ENCODE results near the gene GORASP1. TPM values are rescaled to one million over a fixed set of nuclear protein-coding genes. Genes with fewer than 3 reads are reported as not detected.

GORASP1 gene
- total and polyA plus RNA-seq, 10 donors, result 20.6 to 74.5 (median 62.2) TPM

DNA sequence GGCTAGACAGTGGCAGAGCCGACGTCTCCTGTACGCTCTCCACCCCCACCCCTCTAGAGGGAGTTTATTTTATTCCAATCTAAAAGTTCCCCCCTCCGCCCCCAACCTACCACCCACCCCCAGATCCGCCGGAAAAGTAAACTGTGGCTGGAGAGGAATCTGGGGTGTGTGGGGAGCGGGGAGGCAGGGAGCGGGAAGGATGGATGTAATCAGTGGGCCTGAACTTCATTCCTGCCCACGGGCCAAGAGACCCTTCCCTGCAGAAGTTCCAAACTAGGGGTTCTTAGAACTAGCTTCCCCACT, 46.5 kb upstream of the GORASP1 start:
- Histone ChIP-seq H3K4me1 (peaks cover 36 to 55% (median 46%) of the 10 kb centered on the region in 6 donors), H3K36me3 (no peaks in the 10 kb centered on the region), H3K4me3 (peak overlapping the region in 7 of 8 donors; percentile 5 to 95 (median 79)), H3K27ac (peak overlapping the region; percentile 96 to 100 (median 99)), H3K9me3 (no peaks in the 10 kb centered on the region), H3K27me3 (replicated peaks in 1 of 7) (no peaks in the 10 kb centered on the region)
- 41 to 48% (median 47%) methylated on average over 8 to 9 of the region's 9 CpGs for WGBS, 5 donors
- no peak for DNase-seq
- TF ChIP-seq POLR2AphosphoS5 (IDR thresholded peaks at IDR 0.05) (no peak), POLR2A (IDR thresholded peaks at IDR 0.05) (no peak)
- TF ChIP-seq, protein P1, sequence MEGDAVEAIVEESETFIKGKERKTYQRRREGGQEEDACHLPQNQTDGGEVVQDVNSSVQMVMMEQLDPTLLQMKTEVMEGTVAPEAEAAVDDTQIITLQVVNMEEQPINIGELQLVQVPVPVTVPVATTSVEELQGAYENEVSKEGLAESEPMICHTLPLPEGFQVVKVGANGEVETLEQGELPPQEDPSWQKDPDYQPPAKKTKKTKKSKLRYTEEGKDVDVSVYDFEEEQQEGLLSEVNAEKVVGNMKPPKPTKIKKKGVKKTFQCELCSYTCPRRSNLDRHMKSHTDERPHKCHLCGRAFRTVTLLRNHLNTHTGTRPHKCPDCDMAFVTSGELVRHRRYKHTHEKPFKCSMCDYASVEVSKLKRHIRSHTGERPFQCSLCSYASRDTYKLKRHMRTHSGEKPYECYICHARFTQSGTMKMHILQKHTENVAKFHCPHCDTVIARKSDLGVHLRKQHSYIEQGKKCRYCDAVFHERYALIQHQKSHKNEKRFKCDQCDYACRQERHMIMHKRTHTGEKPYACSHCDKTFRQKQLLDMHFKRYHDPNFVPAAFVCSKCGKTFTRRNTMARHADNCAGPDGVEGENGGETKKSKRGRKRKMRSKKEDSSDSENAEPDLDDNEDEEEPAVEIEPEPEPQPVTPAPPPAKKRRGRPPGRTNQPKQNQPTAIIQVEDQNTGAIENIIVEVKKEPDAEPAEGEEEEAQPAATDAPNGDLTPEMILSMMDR (IDR thresholded peaks at IDR 0.05 in 8 of 11, conservative IDR thresholded peaks at IDR 0.05 in 3 of 11), result peak in 1 of 11 experiments; percentile 8
- intact Hi-C loops (cut with DNase I; ENCODE audit: low total_unique reads), result no loop called here

DNA sequence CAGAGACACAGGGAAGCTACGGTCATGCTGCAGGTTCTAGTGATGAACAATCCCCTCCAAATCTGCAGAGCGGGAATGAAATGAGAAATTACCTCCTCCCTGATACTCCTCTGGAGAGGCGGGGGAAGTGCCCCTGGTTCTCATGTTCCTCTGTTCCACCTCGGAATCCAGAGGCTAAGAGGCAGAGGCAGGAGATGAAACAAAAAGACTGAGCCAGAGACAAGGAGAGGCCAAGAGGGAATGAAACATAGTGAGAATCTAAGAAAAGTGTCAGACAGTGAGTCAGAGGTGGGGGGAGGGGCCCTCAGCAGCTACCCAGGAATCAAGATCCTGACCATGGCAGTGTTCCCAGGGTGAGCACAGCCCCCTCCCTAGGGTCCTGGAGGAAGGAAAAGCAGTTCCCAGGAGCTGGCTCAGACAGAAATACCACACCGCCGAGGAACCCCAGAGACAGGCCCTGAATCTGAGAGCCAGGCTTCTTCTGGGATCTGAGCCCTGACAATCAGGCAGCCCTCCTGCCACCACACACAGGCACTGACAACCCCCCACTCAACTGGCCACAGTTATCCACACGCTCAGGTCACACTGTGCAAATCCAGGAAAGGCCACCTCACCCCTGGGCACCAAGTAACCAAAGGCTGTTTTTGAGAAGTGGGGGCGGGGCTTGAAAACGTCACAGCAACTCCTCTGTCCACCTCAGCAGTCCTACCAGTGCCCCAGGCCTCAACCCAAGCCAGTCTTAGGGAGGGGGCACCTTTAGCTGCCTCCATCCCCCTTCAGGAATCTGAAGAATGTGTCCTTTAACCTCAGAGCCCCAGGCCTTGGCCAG, 43.6 kb upstream of the GORASP1 start:
- H3K4me1 ChIP-seq, result peaks cover 64 to 84% (median 75%) of the 10 kb centered on the region in 6 donors
- no peak for TF ChIP-seq POLR2AphosphoS5 (IDR thresholded peaks at IDR 0.05)
- TF ChIP-seq, protein P1 (IDR thresholded peaks at IDR 0.05 in 8 of 11, conservative IDR thresholded peaks at IDR 0.05 in 3 of 11), result no peak
- TF ChIP-seq POLR2A (IDR thresholded peaks at IDR 0.05), result no peak
- H3K27ac ChIP-seq, result peak overlapping the region; percentile 96 to 100 (median 99)
- intact Hi-C loops (cut with DNase I; ENCODE audit: low total_unique reads), result no loop called here
- H3K36me3 ChIP-seq, result peaks cover 0 to 7% (median 5%) of the 10 kb centered on the region in 6 donors
- H3K4me3 ChIP-seq, result peak overlapping the region; percentile 68 to 95 (median 79)
- no peaks in the 10 kb centered on the region for H3K27me3 ChIP-seq (replicated peaks in 1 of 7)
- no peaks in the 10 kb centered on the region for H3K9me3 ChIP-seq
- DNase-seq, result no peak
- 41 to 48% (median 43%) methylated on average over 6 to 9 of the region's 9 CpGs for WGBS, 5 donors

DNA sequence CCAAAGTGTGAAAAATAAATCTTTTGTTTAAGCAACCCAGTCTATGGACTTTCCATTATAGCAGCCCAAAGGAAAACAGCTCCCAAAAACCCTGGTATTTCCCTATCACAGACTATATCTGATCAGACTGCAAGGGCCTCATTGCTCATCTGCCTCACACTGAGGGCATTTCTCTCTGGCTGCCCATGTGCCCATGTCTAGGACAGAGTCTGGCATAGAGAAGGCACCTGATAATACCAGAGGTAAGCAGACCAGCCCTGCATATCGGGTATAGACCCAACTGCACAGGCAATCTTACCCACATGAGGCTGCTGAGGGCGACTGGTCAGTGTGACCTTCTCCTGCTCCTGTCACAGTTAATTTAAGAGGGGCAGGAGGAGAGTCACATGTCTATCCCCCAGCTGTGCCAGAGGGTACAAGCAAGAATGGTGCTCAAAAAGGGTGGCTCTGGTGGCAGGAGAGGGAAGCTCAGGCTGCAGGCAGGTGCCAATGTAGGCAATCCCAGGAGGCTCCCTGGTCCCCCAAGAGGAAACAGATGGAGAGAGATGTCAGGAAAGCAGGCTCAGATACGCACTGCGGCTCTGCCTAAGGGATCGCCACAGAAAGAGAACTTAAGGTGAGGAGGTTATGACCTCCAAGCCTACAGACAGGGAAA, 42.8 kb upstream of the GORASP1 start:
- H3K9me3 ChIP-seq, result no peaks in the 10 kb centered on the region
- H3K27ac ChIP-seq, result peak overlapping the region; percentile 96 to 100 (median 99)
- 37 to 48% (median 42%) methylated on average over 5 of the region's 5 CpGs for WGBS, 5 donors
- intact Hi-C loops (cut with DNase I; ENCODE audit: low total_unique reads), result no loop called here
- H3K4me3 ChIP-seq, result peak overlapping the region in 6 of 8 donors; percentile 68 to 95 (median 78)
- peaks cover 0 to 14% (median 10%) of the 10 kb centered on the region in 6 donors for H3K36me3 ChIP-seq
- no peak for TF ChIP-seq POLR2A (IDR thresholded peaks at IDR 0.05)
- TF ChIP-seq POLR2AphosphoS5 (IDR thresholded peaks at IDR 0.05), result no peak
- TF ChIP-seq, protein P1 (IDR thresholded peaks at IDR 0.05 in 8 of 11, conservative IDR thresholded peaks at IDR 0.05 in 3 of 11), result peak in 1 of 11 experiments; percentile 23
- no peaks in the 10 kb centered on the region for H3K27me3 ChIP-seq (replicated peaks in 1 of 7)
- peaks cover 71 to 91% (median 82%) of the 10 kb centered on the region in 6 donors for H3K4me1 ChIP-seq
- no peak for DNase-seq

Data from spleen (tissue), 11 donors.